ENCODE results near the gene PTPRK.
"Not testable (repeated sequence)": the region's sequence is repeated elsewhere in the genome, so short reads cannot be mapped to it uniquely, and the experiment has no call there.

The PTPRK gene

GRCh38 chr6:128487746-128488145 is 32.7 kb downstream of the PTPRK start:
- no peak for DNase-seq

GRCh38 chr6:128487055-128487454 is 33.3 kb downstream of the PTPRK start:
- no peak for DNase-seq

- DNase-seq = not testable (repeated sequence)
Measured at GRCh38 chr6:128486580-128486979, 33.8 kb downstream of the PTPRK start.

GRCh38 chr6:128483472-128484135 is 36.8 kb downstream of the PTPRK start:
- DNase-seq = no peak

GRCh38 chr6:128482642-128483041 is 37.8 kb downstream of the PTPRK start:
- DNase-seq = no peak

- no peak for DNase-seq
Measured at GRCh38 chr6:128479991-128480390, 40.4 kb downstream of the PTPRK start.

- DNase-seq = no peak
Measured at GRCh38 chr6:128479048-128479666, 41.2 kb downstream of the PTPRK start.

- DNase-seq = no peak
Measured at GRCh38 chr6:128478230-128479047, 42.0 kb downstream of the PTPRK start.

- DNase-seq = no peak
Measured at GRCh38 chr6:128474933-128475332, 45.5 kb downstream of the PTPRK start.

- DNase-seq = no peak
Measured at GRCh38 chr6:128474481-128474880, 45.9 kb downstream of the PTPRK start.

- no peak for DNase-seq
Measured at GRCh38 chr6:128471907-128472306, 48.5 kb downstream of the PTPRK start.

- no peak for DNase-seq
Measured at GRCh38 chr6:128465368-128466343, 54.7 kb downstream of the PTPRK start.

- no peak for DNase-seq
Measured at GRCh38 chr6:128464790-128465189, 55.6 kb downstream of the PTPRK start.

- no peak for DNase-seq
Measured at GRCh38 chr6:128463942-128464341, 56.5 kb downstream of the PTPRK start.

GRCh38 chr6:128461501-128461900 is 58.9 kb downstream of the PTPRK start:
- no peak for DNase-seq

- no peak for DNase-seq
Measured at GRCh38 chr6:128456510-128457230, 63.7 kb downstream of the PTPRK start.

- no peak for DNase-seq
Measured at GRCh38 chr6:128455959-128456358, 64.4 kb downstream of the PTPRK start.

- no peak for DNase-seq
Measured at GRCh38 chr6:128452713-128453112, 67.7 kb downstream of the PTPRK start.

GRCh38 chr6:128446497-128446896 is 73.9 kb downstream of the PTPRK start:
- no peak for DNase-seq

GRCh38 chr6:128443553-128443952 is 76.8 kb downstream of the PTPRK start:
- no peak for DNase-seq

- no peak for DNase-seq
Measured at GRCh38 chr6:128439627-128440026, 80.8 kb downstream of the PTPRK start.

GRCh38 chr6:128438393-128438792 is 82.0 kb downstream of the PTPRK start:
- DNase-seq = no peak

All from CD4-positive, alpha-beta T cell treated with Interleukin-17A for 1 hour (primary cell).